A549 treated with CpdA at 1 μM for 4 hours (cell line): ENCODE data around the gene TRABD2A. TPM values are rescaled to one million over a fixed set of nuclear protein-coding genes. Genes with fewer than 3 reads are reported as not detected.

Experiments used
- total RNA-seq: library from RNA; stranded (reverse); fragments of 200-300 nt; extraction: Qiagen RNA extraction; gene quantifications from 5 replicates; pipeline ENCODE4 v1.2.3, GENCODE V29; 2022; ENCODE audit warnings: low read depth

Gene TRABD2A
- total RNA-seq: 8.3 to 10.2 TPM (median 9.7 TPM) in 5 replicates

GRCh38 chr2:84880645-84881521 lies at the start of gene TRABD2A:
TRABD2A (minus strand) TSS chr2:84881084; CDS start chr2:84881039, 45 bp downstream.

GRCh38 chr2:84905181-84906107 lies 24.6 kb upstream of the TRABD2A start, which contains the start of gene TMSB10:
TMSB10 (plus strand) TSS chr2:84905656.

Other genes starting within 250 kb of the TRABD2A start
- 8,266 to 8,608 TPM (median 8,507 TPM) in 5 replicates for gene TMSB10, start 24.6 kb upstream of the TRABD2A start, total RNA-seq
- 81.8 to 102 TPM (median 92.5 TPM) in 5 replicates for gene KCMF1, start 90.1 kb upstream of the TRABD2A start, total RNA-seq